ENCODE results near the gene TSNAX. TPM values are rescaled to one million over a fixed set of nuclear protein-coding genes. Genes with fewer than 3 reads are reported as not detected.

Gene TSNAX
- total RNA-seq, 1 donor from 2014 or later = 44.1 TPM

GRCh38 chr1:231508497-231508896, 20.0 kb upstream of the TSNAX start:
- no peaks in the 10 kb centered on the region for H3K9me3 Mint-ChIP-seq (ENCODE audit: unreplicated experiment)
- H3K27ac Mint-ChIP-seq (ENCODE audit: unreplicated experiment) = no peak overlapping the region
- H3K4me3 Mint-ChIP-seq (ENCODE audit: unreplicated experiment) = no peak overlapping the region
- no peak for TF ChIP-seq CTCF (IDR thresholded peaks at IDR 0.05)
- no peaks in the 10 kb centered on the region for H3K36me3 Mint-ChIP-seq (ENCODE audit: unreplicated experiment)
- no peak for DNase-seq (ENCODE audit: extremely low spot score, unreplicated experiment)
- peaks cover 7% of the 10 kb centered on the region for H3K27me3 Mint-ChIP-seq (ENCODE audit: unreplicated experiment)
- peaks cover 4% of the 10 kb centered on the region for H3K4me1 Mint-ChIP-seq (ENCODE audit: unreplicated experiment)

GRCh38 chr1:231508941-231509340, 19.5 kb upstream of the TSNAX start:
- H3K27ac Mint-ChIP-seq (ENCODE audit: unreplicated experiment) = no peak overlapping the region
- peaks cover 7% of the 10 kb centered on the region for H3K27me3 Mint-ChIP-seq (ENCODE audit: unreplicated experiment)
- no peaks in the 10 kb centered on the region for H3K9me3 Mint-ChIP-seq (ENCODE audit: unreplicated experiment)
- H3K4me1 Mint-ChIP-seq (ENCODE audit: unreplicated experiment) = peaks cover 4% of the 10 kb centered on the region
- no peak for TF ChIP-seq CTCF (IDR thresholded peaks at IDR 0.05)
- no peak for DNase-seq (ENCODE audit: extremely low spot score, unreplicated experiment)
- H3K4me3 Mint-ChIP-seq (ENCODE audit: unreplicated experiment) = no peak overlapping the region
- H3K36me3 Mint-ChIP-seq (ENCODE audit: unreplicated experiment) = no peaks in the 10 kb centered on the region

GRCh38 chr1:231512147-231512698, 16.2 kb upstream of the TSNAX start:
- no peaks in the 10 kb centered on the region for H3K9me3 Mint-ChIP-seq (ENCODE audit: unreplicated experiment)
- H3K4me3 Mint-ChIP-seq (ENCODE audit: unreplicated experiment) = no peak overlapping the region
- TF ChIP-seq CTCF (IDR thresholded peaks at IDR 0.05) = no peak
- H3K4me1 Mint-ChIP-seq (ENCODE audit: unreplicated experiment) = peaks cover 4% of the 10 kb centered on the region
- peaks cover 13% of the 10 kb centered on the region for H3K27me3 Mint-ChIP-seq (ENCODE audit: unreplicated experiment)
- no peak for DNase-seq (ENCODE audit: extremely low spot score, unreplicated experiment)
- H3K36me3 Mint-ChIP-seq (ENCODE audit: unreplicated experiment) = no peaks in the 10 kb centered on the region
- no peak overlapping the region for H3K27ac Mint-ChIP-seq (ENCODE audit: unreplicated experiment)

GRCh38 chr1:231515748-231516147, 12.7 kb upstream of the TSNAX start:
- no peak overlapping the region for H3K4me3 Mint-ChIP-seq (ENCODE audit: unreplicated experiment)
- H3K27ac Mint-ChIP-seq (ENCODE audit: unreplicated experiment) = no peak overlapping the region
- H3K36me3 Mint-ChIP-seq (ENCODE audit: unreplicated experiment) = no peaks in the 10 kb centered on the region
- DNase-seq (ENCODE audit: extremely low spot score, unreplicated experiment) = no peak
- H3K9me3 Mint-ChIP-seq (ENCODE audit: unreplicated experiment) = no peaks in the 10 kb centered on the region
- TF ChIP-seq CTCF (IDR thresholded peaks at IDR 0.05) = no peak
- no peaks in the 10 kb centered on the region for H3K4me1 Mint-ChIP-seq (ENCODE audit: unreplicated experiment)
- peaks cover 24% of the 10 kb centered on the region for H3K27me3 Mint-ChIP-seq (ENCODE audit: unreplicated experiment)

GRCh38 chr1:231517076-231517475, 11.4 kb upstream of the TSNAX start:
- no peak for DNase-seq (ENCODE audit: extremely low spot score, unreplicated experiment)
- Mint-ChIP-seq H3K36me3 (ENCODE audit: unreplicated experiment) (no peaks in the 10 kb centered on the region), H3K27ac (ENCODE audit: unreplicated experiment) (no peak overlapping the region), H3K4me1 (ENCODE audit: unreplicated experiment) (no peaks in the 10 kb centered on the region), H3K4me3 (ENCODE audit: unreplicated experiment) (no peak overlapping the region), H3K9me3 (ENCODE audit: unreplicated experiment) (no peaks in the 10 kb centered on the region), H3K27me3 (ENCODE audit: unreplicated experiment) (peaks cover 24% of the 10 kb centered on the region)
- TF ChIP-seq CTCF (IDR thresholded peaks at IDR 0.05) = no peak

Measured in osteocyte (in vitro differentiated cells).